Globus pallidus (tissue), 1 donor: ENCODE measurements around the gene PLPPR1.
"Not testable (repeated sequence)": the region's sequence is repeated elsewhere in the genome, so short reads cannot be mapped to it uniquely, and the experiment has no call there.

Experiments used
- DNase-seq: peaks from one replicate; pipeline ENCODE4 v3.0.0-alpha.2; 2015; ENCODE audit warnings: low spot score

Gene PLPPR1

GRCh38 chr9:101126556-101126955 lies 98.0 kb downstream of the PLPPR1 start:
- no peak for DNase-seq

DNA sequence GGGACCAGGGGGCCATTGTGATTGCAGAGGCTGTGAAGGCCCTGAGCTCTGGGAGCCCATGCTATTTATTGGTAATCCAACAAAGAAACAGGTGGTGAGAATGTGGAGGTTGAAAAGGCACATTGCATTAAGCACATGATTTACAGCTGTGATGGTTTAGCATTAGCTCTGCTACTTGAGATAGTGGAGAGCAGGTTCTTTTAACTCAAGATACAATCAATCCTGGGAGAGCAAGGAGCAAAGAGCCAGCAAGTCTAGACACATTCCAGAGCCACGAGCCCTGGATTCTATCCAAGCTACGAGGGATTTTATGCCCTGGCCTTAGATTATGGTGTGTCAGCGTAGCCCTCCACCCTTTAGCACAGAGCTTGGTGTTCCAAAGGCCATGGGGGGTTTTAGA lies 98.8 kb downstream of the PLPPR1 start:
- DNase-seq: not testable (repeated sequence)

- DNase-seq: no peak
These were observed 100.1 kb downstream of the PLPPR1 start for GRCh38 chr9:101128623-101129022.

DNA sequence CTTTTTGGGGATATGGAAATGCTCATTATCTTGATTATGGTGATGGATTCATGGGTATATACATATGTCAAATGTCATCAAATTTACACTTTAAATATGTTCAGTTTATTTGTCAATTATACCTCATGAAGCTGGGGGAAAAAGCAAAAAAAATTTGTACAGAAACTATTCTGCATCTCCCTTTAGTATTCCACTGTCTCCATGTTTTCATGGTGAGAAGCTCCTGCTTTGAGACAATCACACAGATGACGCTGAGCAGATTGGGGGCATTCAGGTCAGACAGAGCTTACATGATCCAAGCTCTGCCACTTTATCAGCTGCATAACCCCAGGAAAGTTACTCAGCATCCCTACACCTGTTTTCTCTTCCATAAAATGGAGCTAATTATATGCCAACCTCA lies 101.5 kb downstream of the PLPPR1 start:
- no peak for DNase-seq

DNA sequence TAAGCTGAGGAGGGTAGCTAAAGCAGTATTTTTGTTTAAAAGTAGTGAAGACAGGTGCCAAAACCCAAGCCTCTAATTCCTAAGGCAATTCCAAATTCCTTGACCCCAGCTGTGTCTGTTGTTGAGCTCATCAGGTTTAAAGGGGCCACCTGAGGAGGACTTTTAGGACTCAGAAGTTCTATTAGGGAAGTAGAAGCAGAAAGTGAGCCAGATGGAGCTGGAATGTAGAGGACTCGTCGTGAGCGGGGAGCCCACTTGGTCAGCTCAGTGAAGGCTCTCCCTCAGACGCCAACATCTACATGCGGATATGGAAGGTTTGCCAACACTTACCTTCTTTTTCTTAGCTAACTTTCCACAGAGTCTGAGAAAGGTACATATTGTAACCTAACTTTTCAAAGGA lies 102.8 kb downstream of the PLPPR1 start:
- DNase-seq: no peak

DNA sequence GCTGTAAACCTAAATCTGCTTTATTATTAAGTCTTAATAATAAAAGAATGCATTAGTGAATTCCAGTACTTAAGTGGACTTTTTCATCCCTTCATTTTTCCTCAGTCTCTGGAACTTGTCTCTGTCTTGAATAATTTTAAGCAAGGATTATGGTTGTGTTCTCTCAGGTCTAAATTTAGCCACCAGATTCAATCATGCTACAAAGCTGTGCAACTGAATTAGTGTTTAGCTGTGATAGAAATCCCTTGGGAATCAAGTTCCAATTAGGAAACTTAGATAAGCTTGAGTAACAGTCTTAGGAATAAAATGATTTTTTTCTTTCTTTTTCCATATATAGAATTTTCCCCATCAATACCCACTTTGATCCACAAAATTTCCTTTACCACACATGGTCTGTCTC lies 104.3 kb downstream of the PLPPR1 start:
- no peak for DNase-seq

GRCh38 chr9:101138509-101138908 lies 110.0 kb downstream of the PLPPR1 start:
- no peak for DNase-seq

GRCh38 chr9:101139082-101139481 lies 110.6 kb downstream of the PLPPR1 start:
- no peak for DNase-seq

DNA sequence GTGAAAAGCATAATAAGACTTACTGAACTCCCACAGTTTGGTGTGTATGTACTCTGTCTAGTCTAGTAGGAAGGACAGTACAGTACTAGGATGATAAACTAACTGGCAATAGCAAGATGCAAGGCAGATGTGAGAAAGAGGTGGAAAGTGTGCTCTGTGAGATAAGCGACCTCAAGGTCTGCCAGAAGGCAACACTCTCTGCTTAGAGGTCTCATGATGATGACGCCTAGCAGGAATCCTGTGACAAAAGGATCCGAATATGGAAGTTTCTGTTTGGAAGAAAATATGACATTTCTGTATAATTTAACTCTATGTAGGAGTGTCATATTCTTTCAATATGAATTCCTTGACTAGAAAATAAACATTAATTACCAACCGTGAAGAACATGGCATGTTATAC lies 112.2 kb downstream of the PLPPR1 start:
- no peak for DNase-seq

- DNase-seq: no peak
These were observed 118.0 kb downstream of the PLPPR1 start for GRCh38 chr9:101146508-101146907.

GRCh38 chr9:101148344-101148743 lies 119.8 kb downstream of the PLPPR1 start:
- DNase-seq: no peak

DNA sequence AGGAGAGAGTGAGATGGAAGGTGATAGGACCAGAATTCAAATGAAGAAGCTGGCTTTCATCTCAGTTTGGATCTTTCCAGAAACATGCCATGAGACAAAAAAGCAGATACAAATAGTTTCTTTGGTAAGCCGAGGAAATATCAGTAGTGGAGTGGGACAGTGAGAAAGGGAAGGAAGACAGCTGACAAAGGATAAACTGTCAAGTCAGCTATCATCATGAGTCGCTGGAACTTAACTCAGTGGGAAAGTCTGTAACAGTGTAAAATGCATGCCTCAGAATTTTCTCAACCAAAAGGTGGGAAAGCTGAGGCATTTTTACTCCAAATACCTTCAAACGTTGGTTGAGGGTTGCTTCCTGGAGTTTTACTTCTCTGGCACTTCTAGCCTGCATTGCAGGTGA lies 129.8 kb downstream of the PLPPR1 start:
- DNase-seq: no peak

DNA sequence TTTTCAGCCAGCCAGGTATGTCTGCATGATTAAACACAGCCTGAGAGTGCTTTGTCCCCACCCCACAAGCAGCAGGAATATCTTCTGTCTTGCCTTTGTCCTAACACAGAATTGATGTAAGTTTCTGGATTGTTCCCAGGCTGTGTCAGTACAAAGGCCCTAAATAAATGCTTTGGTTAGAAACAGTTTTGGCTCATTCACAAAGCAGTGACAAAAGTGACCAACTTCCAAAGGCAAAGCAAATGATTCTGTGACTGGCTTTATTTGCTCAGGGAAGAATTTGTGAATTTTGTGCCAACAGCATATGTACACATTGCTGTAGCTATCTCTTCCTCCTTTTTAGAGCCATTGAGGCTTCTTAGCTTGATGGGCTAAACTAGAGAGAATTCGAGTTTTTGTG lies 133.7 kb downstream of the PLPPR1 start:
- DNase-seq: peak; percentile 92

DNA sequence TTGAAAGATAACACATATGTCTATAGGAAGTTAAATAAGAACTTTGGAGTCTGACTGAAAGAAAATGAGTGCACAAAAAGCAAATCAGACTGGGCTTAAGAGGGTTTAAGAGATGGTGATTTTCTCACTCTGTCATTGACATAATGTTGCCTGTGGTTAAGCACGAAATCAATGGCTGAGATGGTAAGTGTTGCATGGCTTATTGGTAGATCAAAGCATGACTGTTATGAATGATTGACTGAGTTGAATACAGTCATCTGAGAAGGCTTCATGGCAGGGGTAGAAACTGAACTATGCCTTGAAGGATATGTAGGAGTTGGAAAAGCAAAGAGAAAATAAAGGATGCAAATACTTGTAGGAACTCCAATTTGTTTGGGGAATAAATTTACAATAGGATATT lies 136.6 kb downstream of the PLPPR1 start:
- DNase-seq: no peak

GRCh38 chr9:101167490-101168134 lies 139.1 kb downstream of the PLPPR1 start:
- no peak for DNase-seq

DNA sequence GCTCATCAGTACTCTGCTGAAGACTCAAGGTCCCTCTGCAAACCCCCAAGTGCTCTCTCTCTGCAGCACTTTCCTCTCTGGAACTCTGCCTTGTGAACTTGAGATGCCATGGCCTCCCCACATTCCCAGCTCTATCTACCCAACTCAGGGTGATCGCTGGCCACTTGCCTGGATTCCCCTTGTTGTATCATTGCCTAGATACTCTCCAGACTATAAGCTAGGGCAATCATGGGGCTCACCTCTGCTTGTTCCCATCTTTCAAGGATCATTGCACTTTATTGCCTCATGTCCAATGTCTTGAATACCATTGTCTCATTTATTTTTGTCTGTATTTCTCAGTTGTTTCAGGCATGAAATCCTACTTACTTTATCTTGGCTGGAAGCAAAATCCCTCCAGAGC lies 144.1 kb downstream of the PLPPR1 start:
- DNase-seq: no peak

GRCh38 chr9:101173907-101174306 lies 145.4 kb downstream of the PLPPR1 start:
- DNase-seq: no peak

DNA sequence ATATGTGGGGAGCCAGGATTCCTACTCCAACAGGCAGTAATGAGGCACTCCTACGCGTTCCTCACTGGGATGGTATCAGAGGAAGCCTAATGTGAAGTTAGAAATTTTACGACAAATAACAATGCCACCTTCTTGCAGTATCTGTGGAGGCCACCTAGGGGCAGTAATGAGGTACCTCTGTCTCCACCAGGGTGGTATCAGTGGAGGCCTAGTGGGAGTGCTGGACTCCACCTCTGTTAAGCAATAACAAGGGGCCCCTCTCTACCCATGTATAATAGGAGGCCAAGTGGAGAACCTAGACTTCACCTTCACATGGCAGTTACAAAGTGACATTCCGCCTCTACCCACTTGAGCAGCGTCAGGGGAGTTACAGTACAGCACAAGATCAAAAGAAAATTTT lies 147.9 kb downstream of the PLPPR1 start:
- DNase-seq: no peak

DNA sequence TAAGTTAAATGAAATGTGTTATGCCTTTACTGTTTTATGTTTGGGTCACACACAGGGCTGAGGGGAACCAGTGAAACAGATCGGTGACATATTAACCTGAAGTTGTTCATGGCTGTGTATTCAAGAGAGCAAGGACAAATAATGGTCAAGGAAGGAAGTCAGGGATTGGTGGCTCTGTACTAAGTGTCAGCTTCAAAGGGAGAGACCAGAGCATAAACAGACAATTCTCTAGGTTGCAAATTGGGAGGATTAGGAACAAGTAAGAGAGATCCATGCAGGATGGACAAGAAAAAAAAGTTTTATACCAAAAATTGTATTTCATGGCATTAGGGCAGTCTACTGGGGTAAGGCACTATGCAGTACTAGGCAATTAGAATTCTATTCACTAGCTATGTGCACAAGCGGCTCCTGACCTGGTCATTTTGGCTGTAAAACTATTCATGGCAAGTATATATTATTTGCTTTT lies 156.3 kb downstream of the PLPPR1 start:
- no peak for DNase-seq

- DNase-seq: no peak
These were observed 163.2 kb downstream of the PLPPR1 start for GRCh38 chr9:101191723-101192122.

- no peak for DNase-seq
These were observed 168.5 kb downstream of the PLPPR1 start for GRCh38 chr9:101197026-101197425.

DNA sequence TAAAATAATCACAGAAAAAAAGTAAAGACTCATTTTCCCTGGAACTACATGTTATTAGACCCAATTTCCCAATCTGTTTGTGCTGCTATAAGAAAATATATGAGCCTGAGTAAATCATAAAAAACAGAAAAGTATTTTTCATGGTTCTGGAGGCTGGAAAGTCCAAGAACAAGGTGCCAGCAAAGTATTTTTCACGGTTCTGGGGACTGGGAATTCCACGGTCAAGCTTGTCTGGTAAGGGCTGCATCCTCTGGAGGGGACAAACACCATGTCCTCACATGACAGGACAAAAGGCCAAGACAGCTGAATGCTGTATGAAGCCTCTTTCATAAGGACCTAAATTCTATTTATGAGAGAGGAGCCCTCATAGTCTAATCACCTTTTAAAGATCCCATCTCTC lies 172.3 kb downstream of the PLPPR1 start:
- DNase-seq: no peak

DNA sequence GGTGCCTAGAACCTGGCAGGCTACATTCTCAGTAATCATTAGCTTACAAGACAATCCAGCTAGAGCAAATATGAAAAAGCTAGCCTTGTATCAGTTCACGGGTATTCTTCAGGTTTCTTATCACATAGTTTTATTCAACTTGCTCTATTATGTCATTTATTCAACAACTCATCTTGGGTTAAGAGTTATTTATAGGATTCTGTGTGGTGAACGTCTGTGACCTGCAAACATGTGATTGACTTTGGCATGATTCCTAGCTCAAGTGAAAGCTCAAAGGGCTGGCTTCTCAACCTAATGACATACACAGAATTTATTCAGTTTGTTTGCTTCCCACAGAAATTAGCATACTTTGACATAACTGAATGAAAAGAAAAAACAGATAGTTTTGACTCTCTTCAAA lies 173.1 kb downstream of the PLPPR1 start:
- peak; percentile 20 for DNase-seq

DNA sequence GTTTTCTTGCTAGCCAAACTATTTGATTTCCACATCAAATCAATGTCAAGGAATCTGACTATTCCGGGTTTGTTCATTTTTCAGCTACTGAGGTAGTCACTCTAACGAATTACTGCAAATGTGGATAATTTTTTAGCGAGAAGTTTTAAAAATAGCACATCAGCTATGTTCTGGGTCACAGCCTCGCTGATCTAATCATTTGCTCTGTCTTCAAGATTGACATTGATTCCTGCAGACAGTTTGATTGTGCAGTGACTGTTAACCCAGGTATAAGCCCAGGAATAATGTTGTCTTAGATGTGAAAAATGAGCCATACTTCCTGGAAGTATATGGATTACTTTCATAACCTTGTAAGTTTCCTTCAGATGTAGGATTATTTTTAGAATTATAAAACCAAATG lies 181.1 kb downstream of the PLPPR1 start:
- no peak for DNase-seq

- DNase-seq: no peak
These were observed 184.1 kb downstream of the PLPPR1 start for GRCh38 chr9:101212661-101213060.
